HEK293 (cell line): ENCODE results near the gene SCD.

ENCODE experiments used
- CTCF ChIA-PET: fragments of 350-600 bp; formaldehyde crosslinking; extraction: SDS; loops from one replicate; lab custom pipeline; 2021; ENCODE audit warnings: antibody characterized with exemption; lab: Yijun Ruan, JAX
- POLR2A ChIA-PET: fragments of 300-600 bp; formaldehyde crosslinking; extraction: SDS; loops from one replicate; lab custom pipeline; 2020; ENCODE audit warnings: antibody characterized with exemption, inconsistent platforms; lab: Yijun Ruan, JAX
- H3K27ac ChIP-seq: fragments of 200-500 bp; sonication (Bioruptor generic); 2 replicates; pipeline ENCODE4 v1.5.1; 2014; ENCODE audit warnings: low read depth, low read length, control low read depth, inconsistent platforms; ENCODE audit errors: extremely low read depth
- H3K36me3 ChIP-seq, 2 experiments: fragments of 200-500 bp in 1 of 2; sonication (Bioruptor generic) in 1 of 2; 1 replicate in 1 of 2; 2 replicates in 1 of 2; pipeline ENCODE4 v1.5.1; 2014 to 2017; ENCODE audit warnings: inconsistent platforms in 2 of 2, low read length in 2 of 2; ENCODE audit not compliant: control insufficient read depth in 2 of 2, insufficient read depth in 1 of 2
- H3K4me1 ChIP-seq: fragments of 200-500 bp; sonication (Bioruptor generic); 2 replicates; pipeline ENCODE4 v1.5.1; 2014; ENCODE audit warnings: mild to moderate bottlenecking, low read length, inconsistent platforms; ENCODE audit not compliant: control insufficient read depth, insufficient read depth
- H3K4me3 ChIP-seq: 2 replicates; pipeline ENCODE4 v1.5.1; 2011; ENCODE audit warnings: low read depth, mild to moderate bottlenecking, control low read depth, low read length, moderate library complexity
- H3K9me3 ChIP-seq: fragments of 200-500 bp; sonication (Bioruptor generic); 2 replicates; pipeline ENCODE4 v1.5.1; 2014; ENCODE audit warnings: low read depth, low read length, inconsistent platforms; ENCODE audit not compliant: control insufficient read depth, insufficient read depth
- EGR2 ChIP-seq: fragments of 450-650 bp; formaldehyde crosslinking; IDR thresholded peaks from 2 replicates; pipeline ENCODE4 v1.5.1; 2016; ENCODE audit warnings: low read depth, missing biosample characterization, missing genetic modification characterization
- GLIS1 ChIP-seq: fragments of 450-650 bp; formaldehyde crosslinking; IDR thresholded peaks from 2 replicates; pipeline ENCODE4 v1.5.1; 2016; ENCODE audit warnings: missing biosample characterization, missing genetic modification characterization
- KLF1 ChIP-seq: fragments of 450-650 bp; formaldehyde crosslinking; IDR thresholded peaks from 2 replicates; pipeline ENCODE4 v1.5.1; 2016; ENCODE audit warnings: missing biosample characterization, missing genetic modification characterization
- PRDM10 ChIP-seq: fragments of 450-650 bp; formaldehyde crosslinking; IDR thresholded peaks from 2 replicates; pipeline ENCODE4 v1.5.1; 2016; ENCODE audit warnings: missing biosample characterization, missing genetic modification characterization
- SP7 ChIP-seq: fragments of 450-650 bp; formaldehyde crosslinking; IDR thresholded peaks from 2 replicates; pipeline ENCODE4 v1.5.1; 2016; ENCODE audit warnings: missing biosample characterization, missing genetic modification characterization
- TRIM28 ChIP-seq: IDR thresholded peaks from 2 replicates; pipeline ENCODE4 v1.6.1; 2011; ENCODE audit warnings: low read length, control low read depth, borderline replicate concordance
- ZBTB1 ChIP-seq: fragments of 450-650 bp; formaldehyde crosslinking; IDR thresholded peaks from 2 replicates; pipeline ENCODE4 v1.5.1; 2016; ENCODE audit warnings: missing biosample characterization, missing genetic modification characterization
- ZFHX2 ChIP-seq: fragments of 450-650 bp; formaldehyde crosslinking; conservative IDR thresholded peaks from 2 replicates; pipeline ENCODE4 v1.5.1; 2016; ENCODE audit warnings: missing biosample characterization, missing genetic modification characterization
- ZFP69B ChIP-seq: fragments of 450-650 bp; formaldehyde crosslinking; IDR thresholded peaks from 2 replicates; pipeline ENCODE4 v1.5.1; 2016; ENCODE audit warnings: missing biosample characterization, missing genetic modification characterization
- ZNF146 ChIP-seq: fragments of 450-650 bp; formaldehyde crosslinking; IDR thresholded peaks from 2 replicates; pipeline ENCODE4 v1.5.1; 2016; ENCODE audit warnings: missing biosample characterization, missing genetic modification characterization
- ZNF26 ChIP-seq: fragments of 450-650 bp; formaldehyde crosslinking; IDR thresholded peaks from 2 replicates; pipeline ENCODE4 v1.5.1; 2016; ENCODE audit warnings: missing biosample characterization, missing genetic modification characterization
- ZNF266 ChIP-seq: fragments of 450-650 bp; formaldehyde crosslinking; IDR thresholded peaks from 2 replicates; pipeline ENCODE4 v1.5.1; 2016; ENCODE audit warnings: missing biosample characterization, missing genetic modification characterization, low read depth
- ZNF335 ChIP-seq: fragments of 450-650 bp; formaldehyde crosslinking; conservative IDR thresholded peaks from 2 replicates; pipeline ENCODE4 v1.5.1; 2016; ENCODE audit warnings: missing biosample characterization, missing genetic modification characterization
- ZNF398 ChIP-seq: fragments of 450-650 bp; formaldehyde crosslinking; IDR thresholded peaks from 2 replicates; pipeline ENCODE4 v1.5.1; 2017; ENCODE audit warnings: missing biosample characterization, missing genetic modification characterization
- ZNF518A ChIP-seq: fragments of 450-650 bp; formaldehyde crosslinking; conservative IDR thresholded peaks from 2 replicates; pipeline ENCODE4 v1.5.1; 2016; ENCODE audit warnings: low read depth, missing biosample characterization, missing genetic modification characterization
- ZNF544 ChIP-seq: fragments of 450-650 bp; formaldehyde crosslinking; IDR thresholded peaks from 2 replicates; pipeline ENCODE4 v1.5.0; 2017; ENCODE audit warnings: missing biosample characterization, missing genetic modification characterization
- ZNF692 ChIP-seq: fragments of 450-650 bp; formaldehyde crosslinking; IDR thresholded peaks from 2 replicates; pipeline ENCODE4 v1.5.1; 2016; ENCODE audit warnings: missing biosample characterization, missing genetic modification characterization
- ZSCAN23 ChIP-seq: fragments of 450-650 bp; formaldehyde crosslinking; IDR thresholded peaks from 2 replicates; pipeline ENCODE4 v1.5.1; 2016; ENCODE audit warnings: missing biosample characterization, missing genetic modification characterization

SCD gene

GRCh38 chr10:100333661-100334440 is 13.2 kb upstream of the SCD start:
- no peaks in the 10 kb centered on the region for H3K9me3 ChIP-seq
- H3K27ac ChIP-seq, result no peak overlapping the region
- peak; percentile 74 for TF ChIP-seq ZNF398 (tag by site-specific recombination)
- no peak for TF ChIP-seq ZNF26
- no peak for TF ChIP-seq ZNF266 (tag by site-specific recombination)
- no peak for TF ChIP-seq ZNF544 (tag by site-specific recombination)
- TF ChIP-seq ZNF518A, result no peak
- peak; percentile 46; the same call in 1 of the 2 replicates for TF ChIP-seq PRDM10
- TF ChIP-seq ZBTB1 (tag by site-specific recombination), result no peak
- peak; percentile 71 for TF ChIP-seq ZNF335 (tag by site-specific recombination)
- TF ChIP-seq KLF1 (tag by site-specific recombination), result no peak
- peak; percentile 31; the same call in 1 of the 2 replicates for TF ChIP-seq GLIS1 (tag by site-specific recombination)
- no peak for TF ChIP-seq ZFP69B (tag by site-specific recombination)
- TF ChIP-seq ZFHX2, result peak; percentile 85
- no peak for TF ChIP-seq ZNF146 (tag by site-specific recombination)
- TF ChIP-seq SP7 (tag by site-specific recombination), result no peak
- TF ChIP-seq ZNF692 (tag by site-specific recombination), result 0 out of 2 replicates have a peak, but pooled peaks have one; percentile 16
- TF ChIP-seq TRIM28, result no peak
- no peak for TF ChIP-seq ZSCAN23 (tag by site-specific recombination)
- TF ChIP-seq EGR2 (tag by site-specific recombination), result peak; percentile 67
- H3K36me3 ChIP-seq, result no peaks in the 10 kb centered on the region
- no peaks in the 10 kb centered on the region for H3K4me1 ChIP-seq
- no peak overlapping the region for H3K4me3 ChIP-seq
- ChIA-PET POLR2A (interaction anchor here (1.1 kb wide), 1 partner anchor 13 kb away, joined by 3 read pairs; the partner anchor contains the start of gene SCD), CTCF (interaction anchor here (1.3 to 20.2 kb wide), 4 partner anchors 25 to 185 kb away, joined by 3 to 342 read pairs (median 4); no protein-coding TSS in a partner anchor)
